Breast epithelium (tissue), 4 donors: Measurements from ENCODE around the gene FXYD2. TPM values are rescaled to one million over a fixed set of nuclear protein-coding genes. Genes with fewer than 3 reads are reported as not detected.
A peak's percentile ranks its signal among the peaks of the same experiment; 100 is the strongest.

ENCODE experiments used
- DNase-seq, 2 donors: peaks; one replicate each; pipeline ENCODE4 v3.0.0-alpha.2; 2019; ENCODE audit warnings: low spot score in 2 of 2
- H3K27ac ChIP-seq, 2 donors: fragments of 200-600 bp; sonication (generic) in 1 of 2; one replicate each; pipeline ENCODE4 v1.5.1; 2016 to 2019; ENCODE audit warnings: mild to moderate bottlenecking in 1 of 2
- H3K27me3 ChIP-seq, 2 donors: fragments of 200-600 bp; sonication (generic) in 1 of 2; one replicate each; pipeline versions ENCODE4 v1.5.1 to v1.6.0; 2017 to 2019; ENCODE audit warnings: control low read depth in 1 of 2, mild to moderate bottlenecking in 1 of 2
- H3K36me3 ChIP-seq: fragments of 200-600 bp; one replicate; pipeline ENCODE4 v1.5.1; 2019
- H3K4me1 ChIP-seq, 2 donors: fragments of 200-600 bp; sonication (generic); one replicate each; pipeline ENCODE4 v1.5.1; 2016 to 2019; ENCODE audit warnings: control low read depth in 1 of 2
- H3K4me3 ChIP-seq, 3 donors: fragments of 200-600 bp; sonication (generic); 1 replicate in 2 of 3; 2 replicates in 1 of 3; pipeline ENCODE4 v1.5.1; 2016 to 2019; ENCODE audit warnings: mild to moderate bottlenecking in 3 of 3, moderate library complexity in 2 of 3
- H3K9me3 ChIP-seq, 2 donors: fragments of 200-600 bp; sonication (generic) in 1 of 2; one replicate each; pipeline ENCODE4 v1.5.1; 2016 to 2019; ENCODE audit warnings: control low read depth in 1 of 2
- CTCF ChIP-seq, 3 donors: fragments of 450-650 bp; IDR thresholded peaks; one replicate each; pipeline ENCODE4 v1.5.1; 2016 to 2017; ENCODE audit warnings: antibody characterized with exemption in 3 of 3, mild to moderate bottlenecking in 3 of 3, moderate library complexity in 3 of 3
- POLR2A ChIP-seq: fragments of 450-650 bp; IDR thresholded peaks from one replicate; pipeline ENCODE4 v1.6.1; 2016; ENCODE audit warnings: antibody characterized with exemption, mild to moderate bottlenecking, moderate library complexity
- POLR2AphosphoS5 ChIP-seq, 3 donors: sonication (generic); formaldehyde crosslinking; IDR thresholded peaks; one replicate each; pipeline ENCODE4 v1.6.1; 2017; ENCODE audit warnings: antibody characterized with exemption in 3 of 3
- intact Hi-C: fragments of 100-400 bp; cut with DNase I; formaldehyde crosslinking; loops from one replicate; pipeline ENCODE4 v1.15.1; 2023; ENCODE audit warnings: low total_unique reads
- total RNA-seq, 3 donors: library from RNA; depleted of rRNA; stranded (reverse); fragments of >200 nt; gene quantifications; one replicate each; pipeline ENCODE4 v1.1.0, GENCODE V29; 2016

FXYD2 gene
- 1 to 10 TPM in 2 of 3 donors, under 1 TPM in 1; 0.66 to 2.0 (median 1.3) TPM for total RNA-seq

GRCh38 chr11:117824571-117825537, at the start of gene FXYD2:
TSS of gene FXYD2 (minus strand) at chr11:117824744. CDS start at chr11:117824678, 66 bp downstream.
- no peaks in the 10 kb centered on the region for H3K4me1 ChIP-seq
- no peak for DNase-seq
- TF ChIP-seq CTCF (IDR thresholded peaks at IDR 0.05): no peak
- H3K36me3 ChIP-seq: no peaks in the 10 kb centered on the region
- no peak within 1 kb of the TSS for H3K4me3 ChIP-seq
- H3K9me3 ChIP-seq: no peaks in the 10 kb centered on the region
- intact Hi-C loops: no loop called here
- no peaks in the 10 kb centered on the region for H3K27me3 ChIP-seq
- peak within 1 kb of the TSS in 1 of 2 donors; percentile 80 for H3K27ac ChIP-seq

- peak overlapping the region in 1 of 2 donors; percentile 73 for H3K27ac ChIP-seq
- H3K4me3 ChIP-seq: no peak overlapping the region
Observed at GRCh38 chr11:117873828-117874125, 49.2 kb upstream of the FXYD2 start.

DNA sequence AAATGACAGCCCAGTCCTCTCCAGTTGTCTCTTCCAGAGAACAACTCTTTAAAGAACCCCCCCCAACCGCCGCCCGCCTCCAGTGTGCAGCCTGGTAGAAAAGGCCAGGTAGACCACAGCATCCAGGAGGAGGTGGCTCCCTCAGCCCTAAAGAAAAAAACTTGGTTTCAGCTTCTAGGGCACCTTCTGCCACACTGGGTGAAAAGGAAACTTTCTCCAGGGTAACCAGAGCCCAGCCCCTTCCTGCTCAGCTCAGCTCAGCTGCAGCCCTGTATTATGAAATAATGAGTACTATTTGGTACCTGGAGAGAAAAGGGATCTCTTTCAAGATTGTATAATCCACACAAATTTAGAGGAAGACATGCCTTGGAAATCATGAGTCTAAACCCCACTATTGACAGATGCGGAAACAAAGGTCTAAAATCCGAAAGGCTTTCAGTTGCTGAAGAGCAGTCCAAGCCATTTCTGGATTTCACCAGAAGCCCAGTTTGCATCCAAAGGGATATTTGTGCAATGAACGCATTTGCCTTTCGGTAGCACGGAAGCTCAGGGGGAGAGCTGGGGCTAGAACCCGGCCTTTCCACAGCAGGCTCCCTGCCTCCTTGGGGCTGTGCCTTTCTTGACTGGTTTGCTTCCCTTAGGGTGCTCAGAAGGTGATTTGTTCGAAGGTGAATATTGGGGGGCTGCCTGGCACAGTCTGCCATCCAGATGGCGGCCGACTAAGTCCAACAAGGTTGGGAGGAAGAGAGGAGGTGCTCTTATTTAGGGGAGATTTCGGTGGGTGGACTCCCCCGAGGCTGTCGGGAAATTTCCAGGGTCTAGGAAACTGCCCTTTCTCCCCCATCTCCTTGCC, 48.7 kb upstream of the FXYD2 start:
- DNase-seq: no peak
- peaks cover 0 to 4% of the 10 kb centered on the region in 2 donors for H3K4me1 ChIP-seq
- intact Hi-C loops: no loop called here
- H3K27ac ChIP-seq: peak overlapping the region in 1 of 2 donors; percentile 73
- H3K27me3 ChIP-seq: peaks cover 0 to 10% of the 10 kb centered on the region in 2 donors
- no peaks in the 10 kb centered on the region for H3K36me3 ChIP-seq
- no peak overlapping the region for H3K4me3 ChIP-seq
- TF ChIP-seq POLR2AphosphoS5 (IDR thresholded peaks at IDR 0.05): no peak
- TF ChIP-seq CTCF (IDR thresholded peaks at IDR 0.05): no peak
- no peak for TF ChIP-seq POLR2A
- H3K9me3 ChIP-seq: no peaks in the 10 kb centered on the region

More at GRCh38 chr11:117873828-117874125, 49.2 kb upstream of the FXYD2 start:
- no peaks in the 10 kb centered on the region for H3K36me3 ChIP-seq
- DNase-seq: no peak
- no peaks in the 10 kb centered on the region for H3K9me3 ChIP-seq
- peaks cover 0 to 4% of the 10 kb centered on the region in 2 donors for H3K4me1 ChIP-seq
- TF ChIP-seq CTCF (IDR thresholded peaks at IDR 0.05) (no peak), POLR2AphosphoS5 (IDR thresholded peaks at IDR 0.05) (no peak), POLR2A (no peak)
- H3K27me3 ChIP-seq: peaks cover 0 to 10% of the 10 kb centered on the region in 2 donors
- intact Hi-C loops: no loop called here

- intact Hi-C loops: no loop called here
- Histone ChIP-seq H3K4me1 (peaks cover 0 to 4% of the 10 kb centered on the region in 2 donors), H3K4me3 (no peak overlapping the region), H3K36me3 (no peaks in the 10 kb centered on the region), H3K9me3 (no peaks in the 10 kb centered on the region), H3K27me3 (peaks cover 0 to 10% of the 10 kb centered on the region in 2 donors), H3K27ac (peak overlapping the region; percentile 14 to 65)
- no peak for DNase-seq
- TF ChIP-seq POLR2AphosphoS5 (IDR thresholded peaks at IDR 0.05) (no peak), CTCF (IDR thresholded peaks at IDR 0.05) (no peak), POLR2A (no peak)
Observed at GRCh38 chr11:117872420-117872961, 47.9 kb upstream of the FXYD2 start.
